ENCODE results near the gene GCN1.

- TF ChIP-seq, protein P1, sequence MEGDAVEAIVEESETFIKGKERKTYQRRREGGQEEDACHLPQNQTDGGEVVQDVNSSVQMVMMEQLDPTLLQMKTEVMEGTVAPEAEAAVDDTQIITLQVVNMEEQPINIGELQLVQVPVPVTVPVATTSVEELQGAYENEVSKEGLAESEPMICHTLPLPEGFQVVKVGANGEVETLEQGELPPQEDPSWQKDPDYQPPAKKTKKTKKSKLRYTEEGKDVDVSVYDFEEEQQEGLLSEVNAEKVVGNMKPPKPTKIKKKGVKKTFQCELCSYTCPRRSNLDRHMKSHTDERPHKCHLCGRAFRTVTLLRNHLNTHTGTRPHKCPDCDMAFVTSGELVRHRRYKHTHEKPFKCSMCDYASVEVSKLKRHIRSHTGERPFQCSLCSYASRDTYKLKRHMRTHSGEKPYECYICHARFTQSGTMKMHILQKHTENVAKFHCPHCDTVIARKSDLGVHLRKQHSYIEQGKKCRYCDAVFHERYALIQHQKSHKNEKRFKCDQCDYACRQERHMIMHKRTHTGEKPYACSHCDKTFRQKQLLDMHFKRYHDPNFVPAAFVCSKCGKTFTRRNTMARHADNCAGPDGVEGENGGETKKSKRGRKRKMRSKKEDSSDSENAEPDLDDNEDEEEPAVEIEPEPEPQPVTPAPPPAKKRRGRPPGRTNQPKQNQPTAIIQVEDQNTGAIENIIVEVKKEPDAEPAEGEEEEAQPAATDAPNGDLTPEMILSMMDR (IDR thresholded peaks at IDR 0.05; ENCODE audit: insufficient read depth, low read length) = no peak
- no peak for TF ChIP-seq POLR2AphosphoS5 (IDR thresholded peaks at IDR 0.05; ENCODE audit: low read depth)
Observed at GRCh38 chr12:120214626-120215356, 20.3 kb upstream of the GCN1 start.

Data from HL-60 (cell line).